ENCODE data around the gene PDZD2.

- TF ChIP-seq CTCF (conservative IDR thresholded peaks at IDR 0.05; ENCODE audit: low read depth in 2 of 2): no peak
- no peak for TF ChIP-seq EZH2phosphoT487 (IDR thresholded peaks at IDR 0.05; ENCODE audit: unreplicated experiment)
- TF ChIP-seq REST (IDR thresholded peaks at IDR 0.05; ENCODE audit: unreplicated experiment): no peak
- no peak for TF ChIP-seq POLR2AphosphoS5 (IDR thresholded peaks at IDR 0.05; ENCODE audit: low read depth)
- no peak for TF ChIP-seq CREB1 (CRISPR knock-in tag; IDR thresholded peaks at IDR 0.05; ENCODE audit: low read depth)
These were observed 194.0 kb downstream of the PDZD2 start for GRCh38 chr5:31832966-31833365.

All from GM23338 (cell line).